NCI-H446 (cell line): ENCODE data around the gene NID1.

Experiments
- DNase-seq, 2 experiments: peaks; one replicate each; lab custom pipeline; 2025; lab: John Stamatoyannopoulos, UW

Gene NID1

DNA sequence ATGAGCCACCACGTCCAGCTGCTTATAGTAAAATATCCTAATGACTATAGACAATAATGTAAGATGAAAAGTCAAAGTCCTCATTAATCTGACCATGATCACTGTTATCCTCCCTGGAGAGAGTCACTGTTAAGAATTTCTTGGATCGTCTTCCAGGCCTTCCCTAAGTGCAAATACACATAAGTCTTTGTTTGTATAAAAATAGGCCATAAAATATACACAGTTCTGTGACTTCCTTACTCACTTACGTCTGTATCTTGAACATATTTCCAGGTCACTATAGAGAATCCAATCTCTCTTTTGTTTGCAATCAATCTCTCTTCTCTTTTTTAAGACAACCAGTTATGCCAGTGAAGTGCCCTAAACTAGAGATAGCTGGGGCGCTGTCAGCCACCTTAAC lies 109.1 kb downstream of the NID1 start:
- no peak for DNase-seq

DNA sequence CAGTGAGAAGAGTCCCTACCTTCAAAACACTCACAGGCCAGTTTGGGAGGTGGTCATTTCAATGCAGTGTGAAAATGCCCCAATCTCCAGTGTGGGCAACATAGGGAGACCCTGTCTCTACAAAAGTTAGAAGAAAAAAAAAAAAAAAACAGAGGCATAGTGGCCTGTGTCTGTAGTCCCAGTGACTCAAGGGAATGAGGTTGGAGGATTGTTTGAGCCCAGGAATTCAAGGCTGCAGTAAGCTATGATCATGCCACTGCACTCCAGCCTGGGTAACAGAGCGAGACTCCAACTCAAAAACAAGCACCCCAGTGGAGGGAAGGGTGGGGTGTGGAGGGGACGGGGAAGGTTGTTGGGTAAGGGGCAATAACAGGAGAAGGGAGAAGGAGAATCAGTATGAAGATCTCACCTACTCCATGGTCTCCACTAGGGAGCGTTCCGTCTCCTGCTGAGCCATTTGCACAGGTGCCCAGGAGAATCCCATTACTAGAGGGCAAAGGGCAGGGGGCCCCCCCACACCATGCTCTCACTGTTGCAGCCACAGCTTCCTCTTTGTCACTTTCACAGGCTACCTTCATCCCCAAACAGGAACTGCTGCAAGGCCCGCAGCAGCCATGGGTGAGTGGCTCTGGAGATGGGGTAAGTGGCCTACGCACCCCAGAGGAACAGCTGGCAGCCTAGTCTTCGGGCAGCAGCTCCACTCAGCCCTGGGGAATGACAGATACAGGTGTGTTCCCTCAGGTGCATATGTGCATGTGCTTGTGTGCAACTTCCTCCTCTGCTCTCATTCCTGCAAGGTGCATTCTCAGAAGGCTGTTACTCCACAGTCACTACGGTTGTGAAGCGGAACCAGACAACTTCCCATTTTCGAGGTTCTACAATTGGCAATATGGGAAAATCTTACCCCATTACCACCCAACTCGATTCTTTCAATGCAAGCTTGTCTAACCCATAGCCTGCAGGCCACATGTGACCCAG lies 110.3 kb downstream of the NID1 start:
- DNase-seq, result no peak

DNA sequence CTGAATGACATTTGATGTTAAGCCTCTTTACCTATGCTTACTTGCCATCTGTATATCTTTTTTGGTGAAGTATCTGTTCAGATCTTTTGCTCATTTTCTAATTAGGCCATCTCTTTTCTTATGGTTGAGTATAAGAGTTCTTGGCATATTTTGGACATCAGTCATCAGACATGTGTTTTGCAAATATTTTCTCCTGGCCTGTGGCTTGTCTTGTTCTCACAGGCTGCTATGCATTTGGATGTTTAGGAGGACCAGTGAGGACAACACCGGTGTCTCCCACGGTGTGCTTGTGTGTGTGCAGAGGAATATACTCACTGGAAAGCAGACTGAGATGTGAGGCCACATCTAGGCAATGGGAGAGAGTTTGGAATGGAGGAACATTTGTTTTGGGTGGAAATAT lies 111.1 kb downstream of the NID1 start:
- no peak for DNase-seq

DNA sequence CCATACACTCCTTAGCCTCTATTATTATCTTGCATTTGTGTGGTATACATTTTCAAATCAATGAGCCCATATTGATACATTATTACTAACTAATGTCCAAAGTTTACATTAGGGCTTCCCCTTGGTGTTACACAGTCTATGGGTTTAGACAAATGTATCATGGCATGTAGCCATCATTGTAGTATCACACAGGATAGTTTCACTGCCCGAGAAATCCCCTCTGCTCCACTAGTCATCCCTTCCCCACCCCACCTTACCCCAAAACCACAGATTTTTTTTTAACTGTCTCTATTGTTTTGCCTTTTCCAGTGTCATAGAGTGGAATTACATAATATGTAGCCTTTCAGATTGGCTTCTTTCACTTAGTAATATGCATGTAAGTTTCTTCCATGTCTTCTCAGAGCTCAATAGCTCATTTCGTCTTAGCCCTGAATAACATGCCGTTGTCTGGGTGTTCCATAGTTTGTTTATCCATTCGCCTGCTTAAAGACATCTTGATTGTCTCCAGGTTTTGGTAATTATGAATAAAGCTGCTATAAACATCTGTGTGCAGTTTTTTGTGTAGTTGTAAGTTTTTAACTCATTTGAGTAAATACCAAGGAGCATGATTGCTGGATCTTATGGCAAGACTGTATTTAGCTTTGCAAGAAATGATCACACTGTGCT lies 111.8 kb downstream of the NID1 start:
- DNase-seq, result no peak

DNA sequence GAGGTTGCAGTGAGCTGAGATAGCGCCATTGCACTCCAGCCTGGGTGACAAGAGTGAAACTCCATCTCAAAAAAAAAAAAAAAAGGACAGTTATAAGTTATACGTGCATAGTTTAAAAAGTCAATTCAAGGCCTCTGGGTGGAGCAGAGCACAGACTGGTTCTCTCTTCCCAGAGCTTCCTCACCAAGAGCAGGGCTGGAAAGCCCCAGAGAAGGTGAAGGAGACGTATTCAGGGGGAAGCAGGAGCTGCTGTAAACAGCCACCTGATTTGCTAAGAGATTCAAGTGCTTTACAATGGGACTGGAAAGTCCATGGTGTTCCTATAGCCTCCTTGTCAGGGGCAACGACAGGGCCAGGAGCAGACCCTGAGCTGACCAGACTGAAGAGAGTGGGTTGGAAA lies 113.2 kb downstream of the NID1 start:
- DNase-seq, result no peak

DNA sequence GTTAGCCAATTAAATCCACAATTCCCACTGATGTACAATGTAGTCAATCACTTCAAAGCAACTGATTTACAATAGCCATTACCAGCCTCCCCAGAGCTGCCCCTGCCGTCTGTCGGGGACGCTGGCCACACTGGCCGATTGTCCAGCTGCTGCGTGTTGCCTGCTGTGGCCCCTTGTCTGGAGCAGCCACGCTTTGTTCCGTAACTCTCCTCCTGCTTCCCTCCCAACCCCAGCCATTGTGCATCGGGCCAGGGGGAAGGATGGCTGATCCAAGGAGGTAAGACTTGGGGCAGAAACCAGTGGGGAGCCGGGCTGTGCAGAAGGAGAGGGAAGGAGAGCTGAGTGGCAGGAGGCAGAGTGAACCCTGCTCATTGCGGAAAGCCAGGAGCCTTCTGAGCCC lies 114.6 kb downstream of the NID1 start:
- no peak for DNase-seq

DNA sequence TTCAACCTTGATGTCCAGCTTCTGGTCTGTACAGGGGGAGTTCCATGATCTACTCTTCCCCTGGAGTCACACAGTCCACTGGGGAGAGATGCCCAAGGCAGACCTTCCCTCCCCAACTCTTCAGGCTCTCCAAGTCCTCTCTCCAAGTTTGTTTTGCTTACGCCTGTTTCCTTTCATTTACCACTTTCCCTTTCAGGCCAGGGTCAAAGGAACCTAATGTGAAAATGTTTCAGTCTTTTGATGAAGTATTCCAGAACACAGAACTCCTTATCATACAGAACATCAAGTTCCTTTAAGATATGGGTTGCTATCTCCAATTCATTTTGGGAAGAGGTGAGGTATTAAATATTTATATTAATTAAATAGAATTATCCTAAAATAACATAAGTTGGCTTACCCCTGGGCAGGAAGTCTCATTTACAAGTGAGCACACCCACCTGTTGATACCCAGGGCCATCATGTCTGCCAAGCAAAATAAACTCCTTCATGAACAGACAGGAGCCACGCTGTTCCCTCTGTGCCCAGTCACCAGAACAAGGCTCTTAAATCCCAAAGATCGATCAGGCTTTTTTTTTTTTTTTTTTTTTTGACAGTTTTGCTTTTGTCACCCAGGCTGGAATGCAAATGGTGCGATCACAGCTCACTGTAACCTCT lies 116.0 kb downstream of the NID1 start:
- DNase-seq, result no peak

DNA sequence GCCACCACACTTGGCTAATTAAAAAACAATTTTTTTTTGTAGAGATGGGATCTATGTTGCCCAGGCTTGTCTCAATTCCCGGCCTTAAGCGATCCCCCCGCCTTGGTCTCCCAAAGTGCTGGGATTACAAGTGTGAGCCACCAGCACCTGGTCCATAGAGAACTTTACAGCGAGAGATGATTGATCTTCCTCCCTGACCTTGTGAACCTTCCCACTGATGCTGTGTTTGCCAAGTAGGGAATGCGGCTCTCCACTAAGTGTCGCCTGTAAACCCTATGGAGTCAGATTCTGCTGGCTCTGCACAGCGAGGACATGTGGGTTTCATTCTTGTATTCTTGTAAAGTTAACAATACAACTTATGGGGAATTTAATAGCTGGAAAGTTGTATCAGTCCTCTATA lies 116.9 kb downstream of the NID1 start:
- DNase-seq, result no peak

DNA sequence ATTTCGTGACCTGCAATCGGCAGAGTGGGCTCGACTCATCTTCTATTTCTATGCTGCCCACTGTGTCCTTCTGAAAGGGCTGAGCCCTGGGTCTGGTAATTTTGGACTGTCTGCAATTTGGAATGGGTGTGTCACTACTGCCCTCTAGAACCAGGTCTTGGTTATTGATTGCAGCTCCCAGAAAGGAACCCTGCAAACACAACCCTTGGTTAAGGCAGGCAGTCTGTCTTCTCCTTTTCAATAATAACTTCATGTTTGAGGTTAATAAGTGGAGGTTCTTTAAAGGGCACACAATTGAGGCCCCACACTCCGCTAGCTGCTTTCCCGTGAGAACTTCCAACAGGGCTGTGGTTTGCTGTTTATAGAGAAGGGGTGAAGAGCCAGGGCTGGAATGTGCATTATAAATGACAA lies 118.3 kb downstream of the NID1 start:
- DNase-seq, result no peak

DNA sequence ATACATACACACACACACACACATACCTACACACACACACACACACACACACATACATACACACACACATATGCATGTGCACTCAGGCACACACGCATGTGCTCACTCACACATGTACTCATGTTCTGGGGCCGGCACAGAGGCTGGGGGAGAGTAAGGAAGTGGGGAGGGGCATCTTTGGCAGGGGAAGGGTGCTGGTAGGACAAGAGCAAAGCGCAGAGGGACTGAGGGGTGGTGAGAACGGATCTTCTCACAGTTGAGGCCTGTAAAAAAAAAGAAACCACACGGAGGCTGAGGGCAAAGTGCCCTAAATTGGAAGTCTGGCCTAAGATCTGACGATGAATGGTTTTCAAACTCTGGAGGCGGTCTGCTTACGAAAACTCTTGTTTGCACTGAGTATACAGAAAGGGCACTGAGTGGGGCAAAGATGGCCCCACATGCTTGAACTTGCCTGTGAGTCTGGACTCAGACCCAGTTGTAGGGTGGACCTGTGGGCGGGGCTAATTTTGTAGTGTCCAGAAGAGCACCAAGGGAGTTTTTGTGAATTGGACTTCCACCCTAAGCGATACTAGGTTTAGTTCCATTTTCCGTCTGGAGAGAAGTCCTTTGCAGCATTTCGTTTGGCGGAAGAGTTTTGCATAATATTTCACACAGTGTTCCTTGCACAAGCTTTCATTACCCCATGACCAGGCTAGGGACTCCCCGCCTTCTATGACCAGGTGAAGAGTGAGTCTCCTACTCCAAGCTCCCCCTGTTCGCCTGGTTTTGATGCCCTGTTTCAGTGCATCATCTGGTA lies 118.9 kb downstream of the NID1 start:
- DNase-seq, result no peak

DNA sequence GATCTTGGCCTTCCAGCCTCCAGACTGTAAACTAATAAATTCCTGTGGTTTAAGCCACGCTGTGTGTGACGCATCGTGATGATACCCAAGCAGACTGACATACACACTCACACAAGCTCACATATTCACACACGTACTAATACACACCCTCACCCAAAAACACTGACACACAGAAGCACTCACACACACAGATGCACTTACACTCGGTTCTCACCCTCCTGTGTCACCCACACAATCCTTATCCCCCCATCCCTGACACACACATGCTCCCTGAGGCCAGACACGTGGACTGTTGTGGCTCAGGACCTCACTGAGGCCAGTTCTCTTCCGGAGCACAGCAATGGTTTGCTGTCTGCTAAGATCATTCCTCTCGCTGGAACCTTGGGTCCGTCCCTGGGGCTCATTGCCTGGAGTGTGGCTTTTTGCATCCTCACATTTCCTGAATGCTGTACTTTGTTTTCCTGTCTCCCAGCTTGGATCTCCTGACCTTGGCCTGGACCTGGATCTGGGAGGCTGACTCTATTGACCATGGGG lies 121.2 kb downstream of the NID1 start:
- DNase-seq, result no peak

DNA sequence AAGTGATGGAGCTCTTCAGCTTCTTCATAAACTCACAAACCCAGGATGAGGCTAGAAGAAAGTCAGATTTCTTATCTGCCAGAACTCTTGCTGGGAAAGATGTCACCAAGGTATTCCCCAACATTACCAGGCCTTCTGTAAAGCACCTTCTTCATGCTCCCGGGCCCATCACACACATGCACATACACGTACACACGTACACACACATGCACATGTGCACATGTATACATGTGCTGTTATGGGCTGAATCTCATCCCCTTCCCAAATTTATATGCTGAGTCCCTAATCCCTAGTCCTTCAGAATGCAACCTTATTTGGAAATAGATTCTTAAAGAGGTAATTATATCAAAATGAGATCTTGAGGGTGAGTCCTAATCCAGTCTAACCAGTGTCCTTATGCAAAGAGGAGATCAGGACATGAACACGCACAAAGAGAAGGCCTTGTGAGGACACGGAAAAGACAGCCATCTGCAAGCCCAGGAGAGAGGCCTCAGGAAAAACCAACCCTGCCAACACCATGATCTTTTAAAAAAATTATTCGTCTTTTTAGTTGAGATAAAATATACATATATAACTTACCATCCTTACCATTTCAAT lies 121.8 kb downstream of the NID1 start:
- DNase-seq, result no peak

DNA sequence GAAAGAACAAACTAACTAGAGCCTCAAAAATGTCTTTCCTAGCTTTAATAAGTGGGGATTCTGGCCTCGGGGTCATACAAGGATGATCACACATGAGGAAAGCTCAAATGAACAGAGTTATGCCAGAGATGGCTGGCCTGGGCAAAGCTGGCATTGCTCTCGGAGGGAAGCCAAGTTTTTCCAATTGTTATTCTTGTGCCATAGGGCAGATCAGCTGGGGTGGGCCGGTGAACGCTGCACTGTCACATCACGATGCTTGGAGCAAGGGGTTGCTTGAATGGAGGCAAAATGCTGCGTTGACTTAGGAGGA lies 122.3 kb downstream of the NID1 start:
- no peak for DNase-seq

DNA sequence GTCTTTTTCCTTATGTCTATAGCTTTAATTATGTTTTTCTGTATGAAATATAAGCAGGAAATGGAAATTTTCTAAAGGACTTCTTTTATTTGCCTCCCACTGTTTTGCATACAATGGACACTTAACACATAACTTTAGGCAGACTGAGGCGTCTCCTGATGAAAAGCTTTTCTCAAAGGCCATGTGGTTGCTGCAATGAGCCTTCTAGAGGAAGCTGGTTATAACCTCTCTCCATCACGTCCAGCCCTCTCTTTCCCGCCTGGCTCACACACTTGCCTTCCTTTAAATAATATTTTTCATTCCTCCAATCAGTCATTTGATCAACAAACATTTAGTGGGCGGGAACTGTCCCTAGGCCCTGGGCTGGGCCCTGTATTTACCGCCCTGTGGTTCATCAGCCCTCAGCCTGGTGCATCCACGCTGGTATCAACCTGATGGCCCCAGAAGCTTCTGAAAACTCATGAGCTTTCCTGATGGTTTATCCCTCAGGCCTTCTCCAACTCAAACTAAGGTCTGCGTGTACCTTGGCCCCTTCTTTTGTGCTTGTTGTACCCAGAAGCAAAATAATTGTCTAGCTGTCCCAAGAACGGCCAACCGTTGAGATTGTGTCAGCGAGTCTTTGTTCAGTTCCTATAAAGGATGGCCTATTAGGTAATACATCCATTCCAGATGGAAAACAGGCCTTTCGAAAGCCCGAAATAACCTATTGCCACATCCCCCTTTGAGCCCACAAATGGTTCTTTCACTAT lies 122.8 kb downstream of the NID1 start:
- DNase-seq, result no peak

DNA sequence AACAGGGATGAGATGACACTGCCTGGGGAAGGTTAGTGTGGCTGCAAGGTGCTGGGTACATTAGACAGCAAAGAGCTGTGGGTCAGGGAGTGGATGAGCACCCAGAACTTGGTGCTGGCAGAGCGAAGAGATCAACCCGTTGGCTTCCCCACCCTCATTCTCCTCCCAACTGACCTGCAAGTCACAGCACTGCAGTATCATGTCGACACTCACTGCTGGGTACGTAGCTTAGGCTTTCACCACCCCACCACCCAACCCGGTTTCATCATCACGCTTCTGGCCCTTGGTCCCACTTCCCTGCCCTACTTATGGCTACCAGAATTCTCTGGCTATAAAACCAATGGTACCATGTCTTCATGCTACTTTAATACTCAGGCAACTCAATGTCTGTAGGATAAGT lies 124.6 kb downstream of the NID1 start:
- DNase-seq, result no peak

DNA sequence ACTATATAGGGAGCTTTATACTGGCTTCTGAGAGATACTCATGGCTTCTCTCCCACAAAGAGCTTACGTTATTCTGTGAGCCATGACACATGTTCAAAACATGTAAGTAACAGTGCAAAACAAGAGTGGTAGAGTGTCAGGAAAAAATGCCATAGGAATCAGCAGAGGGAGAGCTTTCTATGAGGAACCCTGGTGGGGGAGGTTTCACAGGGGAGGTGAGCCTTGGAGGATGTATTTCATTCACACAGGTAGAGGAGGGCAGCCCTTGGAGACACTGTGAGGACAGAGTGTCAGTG lies 125.5 kb downstream of the NID1 start:
- no peak for DNase-seq

DNA sequence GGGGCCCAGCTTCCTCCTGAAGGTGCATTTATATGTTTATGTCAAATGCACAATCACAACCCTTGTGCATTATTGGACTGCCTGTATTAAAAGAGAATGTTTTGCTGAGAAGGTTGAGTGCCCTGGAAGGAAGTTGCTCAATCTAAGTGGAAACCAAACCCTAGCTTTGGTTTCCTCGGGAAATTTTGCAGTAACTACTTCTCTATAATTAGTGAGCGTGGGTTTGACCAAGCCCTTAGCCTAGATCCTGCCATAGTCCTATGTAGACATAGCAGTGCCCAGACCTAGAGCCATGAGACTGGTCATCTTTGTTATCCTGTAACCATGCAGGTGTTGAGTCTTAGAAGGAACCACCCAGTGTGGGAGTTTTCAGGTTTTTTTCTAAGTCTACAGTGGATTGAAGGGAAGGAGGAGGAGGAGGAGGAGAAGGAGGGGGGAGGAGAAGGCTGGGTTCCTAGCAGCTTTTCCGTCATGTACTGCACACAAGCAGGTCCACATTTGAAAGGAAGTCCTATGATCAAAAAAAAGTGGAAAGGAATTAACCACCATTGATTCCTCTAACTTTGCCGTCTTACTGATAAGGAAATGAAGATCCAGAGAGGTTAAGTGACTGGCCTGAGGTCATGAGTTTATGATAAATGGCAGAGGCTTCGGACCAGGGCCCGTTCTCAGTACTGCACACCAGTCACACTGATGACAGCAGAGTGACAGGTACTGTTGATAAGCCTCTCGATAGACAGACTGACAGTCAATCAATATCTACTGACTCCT lies 126.0 kb downstream of the NID1 start:
- DNase-seq, result no peak

DNA sequence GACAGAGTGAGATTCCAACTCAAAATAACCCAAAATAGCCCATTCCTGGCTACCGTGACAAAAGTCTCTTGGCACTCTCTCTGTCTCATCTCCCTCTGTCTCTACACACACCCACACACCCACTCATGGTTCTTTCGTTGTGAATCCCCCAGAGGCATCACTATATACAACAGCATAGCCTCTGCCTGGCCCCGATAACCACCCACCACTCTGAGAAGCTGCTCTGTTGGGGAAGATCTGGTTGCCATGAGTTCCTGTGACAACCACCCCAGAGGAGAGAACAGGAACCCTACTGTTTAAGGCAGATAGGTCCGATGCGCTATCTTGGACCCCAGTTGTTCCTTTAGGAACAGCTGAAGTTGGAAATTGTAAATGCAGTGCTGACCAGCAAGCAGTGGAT lies 127.8 kb downstream of the NID1 start:
- DNase-seq, result no peak

DNA sequence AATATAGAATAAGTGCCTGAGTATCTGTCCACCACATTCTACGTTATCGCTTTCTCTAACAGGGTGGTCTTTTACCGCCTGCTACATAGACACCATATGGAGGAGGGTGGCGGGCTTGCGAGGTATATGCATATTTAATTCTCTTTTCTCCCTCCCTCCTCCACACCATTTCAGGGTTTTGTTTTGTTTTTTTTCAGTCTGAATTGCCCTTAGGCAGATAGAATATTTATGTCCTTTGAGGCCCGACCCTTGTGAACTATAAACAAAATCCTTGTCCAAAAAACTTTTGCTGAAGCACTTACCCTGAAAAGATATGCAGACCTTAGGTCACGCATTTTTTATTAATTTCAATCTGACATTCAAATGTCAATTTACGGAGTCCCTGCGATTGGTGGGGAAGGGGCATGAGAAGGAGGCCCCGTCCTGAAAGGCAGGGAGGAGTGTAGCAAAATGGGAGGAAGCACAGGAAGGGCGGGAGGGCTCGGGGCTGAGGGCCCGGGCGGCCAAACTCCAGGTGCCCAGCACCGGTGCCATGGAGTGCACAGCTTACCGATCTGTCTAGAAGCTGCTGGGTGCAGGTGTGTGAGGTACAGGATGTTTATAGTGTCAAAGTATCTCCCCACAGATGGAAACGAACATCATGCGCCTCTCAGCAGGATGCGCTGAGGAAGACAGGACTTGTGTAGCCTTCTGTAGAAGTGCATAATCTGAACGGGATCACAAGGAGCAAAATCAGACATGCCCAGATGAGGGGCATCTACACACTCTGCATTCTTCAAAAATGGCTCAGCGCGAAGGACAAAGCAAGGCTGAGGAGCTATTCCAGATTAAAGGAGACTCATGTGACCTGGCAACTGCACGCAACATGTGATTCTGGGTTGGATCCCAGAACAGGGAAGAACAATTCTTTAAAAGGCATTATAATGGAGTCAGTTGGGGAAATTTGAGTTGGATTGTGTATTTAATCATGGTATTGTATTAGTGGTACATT lies 129.4 kb downstream of the NID1 start:
- DNase-seq, result no peak
